ENCODE results near the gene HOXB13.
"Not testable (repeated sequence)": the region's sequence is repeated elsewhere in the genome, so short reads cannot be mapped to it uniquely, and the experiment has no call there.

Gene HOXB13

DNA sequence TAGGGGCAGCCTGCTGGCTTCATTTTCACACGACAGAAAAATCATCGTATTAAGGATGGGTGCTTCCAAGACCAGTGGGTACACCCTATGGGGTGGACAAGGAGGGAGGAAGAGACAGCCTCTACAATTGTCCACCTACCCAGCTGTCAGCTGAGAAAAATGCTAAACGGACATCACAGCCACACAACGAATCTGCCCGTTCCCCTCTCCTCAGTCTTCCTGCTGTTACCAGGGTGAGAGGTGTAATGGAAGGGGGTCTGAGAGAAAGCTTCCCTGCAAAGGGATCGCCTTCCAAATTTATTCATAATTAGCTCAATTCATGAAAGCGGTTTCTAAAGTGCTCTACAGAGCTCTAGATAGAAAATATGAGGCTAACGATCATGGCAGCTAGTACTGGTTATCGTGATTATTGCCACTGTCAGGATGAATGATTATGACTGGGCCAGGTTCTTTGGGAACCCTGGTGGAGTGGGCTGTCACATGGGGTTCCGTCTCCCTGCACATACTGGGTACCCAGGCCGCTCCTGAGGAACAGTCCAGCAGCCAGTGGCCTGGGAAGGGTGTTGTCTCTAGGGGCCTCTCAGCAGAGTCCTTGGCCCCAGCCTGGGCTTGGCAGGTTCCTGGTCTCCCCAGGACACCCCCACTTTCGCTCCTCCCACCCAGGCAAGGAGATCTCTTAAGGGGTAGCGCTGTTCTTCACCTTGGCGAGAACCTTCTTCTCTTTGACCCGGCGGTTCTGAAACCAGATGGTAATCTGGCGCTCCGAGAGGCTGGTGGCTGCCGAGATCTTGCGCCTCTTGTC, 2.2 kb downstream of the HOXB13 start:
- no peak for DNase-seq (ENCODE audit: low spot score)

DNA sequence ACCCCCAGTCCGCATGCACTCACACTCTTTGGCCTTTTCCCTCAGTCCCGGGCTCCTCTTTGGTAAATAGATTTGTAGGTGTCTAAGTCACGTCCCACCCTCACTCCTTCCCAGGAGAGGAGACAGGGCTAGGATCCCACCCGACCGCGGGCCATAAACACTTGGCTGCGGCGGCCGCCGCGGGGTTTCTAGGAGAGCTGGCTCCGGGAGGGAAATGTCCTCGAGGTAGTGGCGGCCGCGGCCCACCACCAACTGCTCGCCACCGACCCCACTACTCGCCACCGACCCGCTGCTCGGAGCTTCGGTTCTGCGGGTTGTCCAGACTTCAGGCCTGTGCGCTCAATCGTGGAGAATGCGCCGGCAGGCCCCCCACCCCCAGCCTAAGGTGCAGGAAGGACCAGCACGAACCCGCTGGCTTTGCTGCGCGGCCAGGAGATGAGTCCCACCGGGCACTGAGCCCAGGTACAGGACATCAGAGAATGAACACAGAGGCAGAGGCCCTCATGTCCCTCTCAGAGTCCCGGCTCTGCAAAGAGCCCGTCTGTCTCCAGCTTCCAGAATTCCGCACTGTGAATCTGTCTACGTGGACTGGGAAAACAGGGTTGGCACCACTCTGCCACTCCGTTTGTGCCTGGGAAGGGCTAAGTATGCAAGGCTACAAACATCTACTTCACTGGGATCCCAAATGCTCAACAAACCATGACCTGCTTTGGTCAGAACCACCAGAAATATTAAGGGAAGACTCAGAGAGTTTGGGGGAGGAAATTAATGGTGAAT, 3.1 kb downstream of the HOXB13 start:
- no peak for DNase-seq (ENCODE audit: low spot score)

DNA sequence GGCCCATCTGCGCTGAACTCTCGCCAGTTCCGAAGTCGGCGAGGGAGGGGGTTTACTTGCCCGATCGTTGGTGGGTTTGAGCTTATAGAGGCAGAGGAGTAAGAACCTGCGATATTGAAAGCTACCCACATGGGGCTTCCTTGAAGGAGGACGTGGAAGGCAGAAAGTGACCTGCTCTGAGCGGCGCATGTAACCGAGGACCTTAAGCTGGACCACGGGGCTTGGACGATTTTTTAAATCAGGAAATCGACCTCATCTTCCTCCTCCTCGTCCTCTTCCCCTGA, 3.6 kb downstream of the HOXB13 start:
- DNase-seq (ENCODE audit: low spot score) = no peak

DNA sequence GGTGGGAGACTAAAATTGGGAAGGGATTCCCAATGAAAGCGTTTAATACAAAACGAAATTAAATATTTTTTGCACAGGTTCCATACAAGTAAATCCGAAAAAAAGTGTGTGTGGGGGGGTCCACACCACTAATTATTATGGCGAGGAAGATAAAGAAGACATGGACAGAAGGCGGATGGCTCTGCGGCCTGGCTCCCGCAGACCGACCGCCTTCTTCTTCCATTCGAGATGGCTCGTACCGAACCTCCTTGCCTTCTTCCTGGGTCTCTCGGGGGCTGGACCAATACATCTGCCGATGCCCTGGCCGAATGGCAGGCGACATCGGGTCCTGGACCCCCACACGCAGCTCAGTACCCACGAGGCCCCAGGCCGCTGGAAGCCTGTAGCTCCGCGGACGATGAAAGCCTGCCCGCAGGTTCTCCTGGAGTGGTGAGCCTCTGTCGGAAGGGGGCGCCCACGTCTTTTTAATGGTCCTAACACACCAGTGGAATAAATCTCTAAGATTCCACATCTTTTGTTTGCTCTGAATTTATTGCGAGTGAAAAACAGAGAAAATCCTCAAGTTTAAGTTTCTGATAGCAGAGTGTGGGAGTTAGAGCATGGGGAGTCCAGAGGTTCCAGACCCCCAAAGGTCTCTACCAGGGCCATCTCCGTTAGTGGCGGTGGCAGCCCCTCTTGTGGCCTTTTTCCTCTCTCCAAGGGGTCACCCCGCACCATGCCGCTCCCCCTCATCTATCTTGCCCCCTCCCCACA, 4.1 kb downstream of the HOXB13 start:
- DNase-seq (ENCODE audit: low spot score) = peak; percentile 73

DNA sequence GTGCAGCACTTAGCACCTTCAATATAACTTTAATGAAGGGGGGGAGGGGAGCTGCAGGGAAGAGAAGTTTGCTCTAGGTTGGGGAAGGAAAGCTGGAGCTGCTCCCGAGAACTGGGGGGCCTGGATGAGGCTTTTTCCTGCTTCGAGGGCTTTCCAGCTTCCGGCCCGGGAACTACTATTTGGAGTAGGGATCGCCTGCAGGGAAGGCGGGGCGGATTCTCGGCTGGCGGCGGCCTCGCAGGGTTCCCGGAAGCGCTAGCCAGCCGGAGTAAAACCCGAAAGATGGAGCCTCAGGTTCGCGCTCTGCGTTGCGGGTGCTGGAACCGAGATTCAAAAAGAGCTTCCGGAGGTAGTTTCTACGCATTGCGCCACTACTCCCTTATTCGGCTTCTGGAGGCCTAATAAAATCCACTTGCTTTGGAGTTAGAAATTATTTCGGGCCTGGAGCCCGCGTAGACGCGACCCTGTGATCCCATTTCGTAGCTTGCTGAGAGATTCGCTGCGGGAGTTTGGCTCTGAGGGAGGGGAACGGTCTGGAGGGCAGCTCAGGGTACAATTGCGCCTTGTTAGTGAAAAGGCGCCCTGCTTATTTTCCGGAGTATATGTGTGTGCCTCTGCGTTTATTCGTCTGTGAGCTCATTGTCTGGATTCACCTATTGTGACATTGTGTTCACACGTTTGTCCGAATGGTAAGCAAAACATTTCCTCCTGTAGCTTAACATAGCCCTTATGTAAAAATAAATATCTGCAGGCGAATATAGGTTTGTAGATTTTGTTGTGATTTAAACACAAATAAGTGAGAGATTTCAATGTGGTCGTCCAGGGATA, 4.9 kb downstream of the HOXB13 start:
- DNase-seq (ENCODE audit: low spot score) = no peak

DNA sequence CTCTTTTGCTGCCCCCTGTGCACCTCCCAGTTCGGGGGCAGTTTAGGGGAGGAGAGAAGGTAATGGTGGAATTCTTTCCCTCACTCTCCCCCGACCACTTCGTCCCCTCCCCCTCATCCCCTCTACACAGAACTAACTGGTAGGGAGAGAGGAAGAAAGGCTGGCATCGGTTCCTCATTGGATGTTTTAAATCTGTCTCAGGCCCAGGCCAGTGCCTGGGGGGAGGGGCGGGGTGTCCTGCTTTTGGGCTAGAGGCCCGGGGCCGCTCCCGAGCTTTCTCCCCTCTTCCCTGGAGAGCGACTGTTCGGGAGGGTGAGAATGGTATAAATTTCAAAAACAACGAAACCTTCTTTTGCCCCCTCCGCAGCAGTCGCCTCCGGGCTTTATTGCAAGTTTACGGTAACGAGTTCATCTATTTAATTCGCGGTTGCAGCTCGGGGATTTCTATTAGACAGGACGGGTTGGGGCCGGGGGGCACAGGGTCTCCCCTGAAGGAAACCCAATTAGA, 5.6 kb downstream of the HOXB13 start, which contains the start of gene PRAC2:
PRAC2 (plus strand) TSS at position 271 of the 508 bp plus-strand sequence. CDS start 1,226 bp downstream, outside the sequence.
- DNase-seq (ENCODE audit: low spot score) = no peak

DNA sequence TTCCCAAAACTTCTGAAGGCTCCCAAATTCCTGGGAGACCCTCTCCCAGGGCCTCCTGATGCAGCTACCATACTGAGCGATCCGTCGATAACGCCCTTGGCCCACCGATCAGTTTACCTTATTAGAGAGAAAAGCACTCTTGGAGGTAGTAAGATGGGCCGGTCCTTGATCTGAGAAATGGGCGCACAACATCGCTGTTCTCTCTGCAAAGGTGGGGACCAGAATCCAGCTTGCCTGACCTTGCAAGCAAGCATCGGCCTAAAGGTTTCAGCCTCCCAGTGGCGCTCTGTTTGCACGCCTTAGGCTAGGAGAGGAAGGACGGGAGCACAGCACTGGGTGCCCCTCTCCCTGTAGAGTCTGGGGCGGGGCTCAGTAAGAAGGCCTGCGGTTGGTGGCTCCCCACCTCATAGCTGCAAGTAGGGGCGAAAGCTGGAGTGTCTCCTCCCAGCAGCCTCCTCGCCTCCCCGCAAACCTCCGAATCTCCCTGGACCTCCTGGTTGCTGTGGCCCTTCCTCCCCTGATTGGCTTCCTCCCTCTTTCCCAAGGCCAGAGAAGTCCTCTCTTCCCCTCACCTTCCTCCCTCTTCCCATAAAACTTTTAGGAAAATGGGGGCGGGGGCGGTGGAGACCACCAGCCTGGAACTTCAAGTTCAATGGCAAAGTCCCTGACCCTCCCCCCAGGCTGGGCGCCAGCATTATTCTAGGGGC, 6.2 kb downstream of the HOXB13 start, which contains the start of gene PRAC1:
PRAC1 (minus strand) TSS at position 318 of the 707 bp plus-strand sequence; CDS start at position 192, 126 bp downstream.
- no peak for DNase-seq (ENCODE audit: low spot score)

DNA sequence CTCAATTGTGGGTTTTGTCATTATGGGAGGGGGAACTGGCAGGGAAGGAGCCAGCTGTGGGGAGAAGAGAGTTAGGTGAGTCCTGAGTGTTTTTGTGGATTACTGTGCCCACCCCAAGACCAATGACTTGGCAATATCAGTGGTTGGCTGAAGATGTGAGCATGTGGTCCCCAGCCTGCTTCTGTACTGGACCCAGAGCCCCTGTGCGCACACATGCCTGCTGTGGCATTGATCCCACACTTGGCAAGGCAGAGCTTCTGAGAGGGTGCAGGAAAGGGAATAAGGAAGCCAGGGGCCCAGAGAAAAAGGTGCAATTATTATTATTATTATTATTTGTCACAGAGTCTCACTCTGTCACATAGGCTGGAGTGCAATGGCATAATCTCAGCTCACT, 7.5 kb downstream of the HOXB13 start:
- no peak for DNase-seq (ENCODE audit: low spot score)

DNA sequence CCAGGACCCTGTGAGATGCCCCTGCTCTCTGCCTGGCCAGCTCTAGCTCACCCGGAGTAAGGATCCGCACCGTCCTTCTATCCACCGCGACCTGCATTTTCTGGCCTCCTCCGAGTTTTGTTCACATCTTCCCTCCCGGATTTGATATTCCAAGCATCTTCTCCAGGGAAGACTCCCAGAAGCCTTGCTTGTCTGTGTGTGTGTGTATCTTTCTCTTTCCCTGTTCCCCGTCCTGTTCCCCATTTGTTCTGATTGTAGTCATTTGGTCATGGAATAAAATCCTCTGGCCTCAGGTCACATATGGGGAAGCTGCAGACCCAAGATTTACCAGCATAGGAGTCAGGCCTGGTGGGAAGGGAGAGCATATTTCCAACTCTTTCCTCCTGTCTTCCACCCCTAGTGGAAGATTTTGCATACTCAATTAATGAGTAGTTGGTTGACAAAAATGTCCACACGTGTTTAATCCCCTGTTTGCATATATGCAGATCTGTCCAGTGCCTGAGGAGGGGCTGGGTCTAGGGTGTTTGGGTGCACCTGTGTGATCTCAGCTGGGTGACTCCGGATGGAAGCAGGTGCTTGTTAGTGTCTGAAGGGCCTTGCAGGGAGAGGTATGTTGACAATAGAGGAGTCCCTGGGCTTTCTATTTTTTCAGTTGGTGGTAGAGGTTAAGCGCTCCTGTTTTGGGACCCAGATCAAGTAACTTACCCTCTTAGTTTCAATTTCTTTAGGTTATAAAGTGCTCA, 8.1 kb downstream of the HOXB13 start:
- no peak for DNase-seq (ENCODE audit: low spot score)

DNA sequence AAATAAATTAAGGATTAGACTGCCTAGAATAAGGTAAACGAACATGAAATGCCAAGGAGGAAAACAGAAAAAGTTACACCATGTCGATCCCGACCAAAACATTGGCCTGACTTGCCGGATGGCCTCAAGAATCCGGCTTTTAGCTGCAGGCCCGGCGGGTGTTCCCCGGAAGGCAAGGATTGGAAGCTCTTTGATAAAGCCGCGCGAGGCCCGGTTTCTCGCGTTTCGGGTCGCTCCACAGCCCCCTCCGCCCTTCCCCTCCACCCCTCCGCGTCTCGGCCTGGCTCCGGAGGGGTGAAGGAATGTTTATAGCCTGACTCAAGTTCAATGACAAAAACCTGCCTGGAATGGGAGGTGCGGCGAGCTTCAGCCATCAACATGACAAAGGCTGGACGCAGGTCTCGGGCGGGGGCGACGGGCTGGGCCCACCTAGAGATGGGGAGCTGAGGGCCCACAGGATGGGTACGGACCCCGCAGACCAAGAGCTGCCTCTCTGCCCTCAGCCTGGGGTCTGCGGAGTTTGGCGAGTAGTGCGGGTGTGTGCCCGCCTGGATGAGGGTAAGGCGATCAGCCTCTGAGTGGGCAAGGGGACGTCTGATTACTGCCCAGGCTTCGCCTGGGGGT, 8.8 kb downstream of the HOXB13 start:
- DNase-seq (ENCODE audit: low spot score) = no peak

DNA sequence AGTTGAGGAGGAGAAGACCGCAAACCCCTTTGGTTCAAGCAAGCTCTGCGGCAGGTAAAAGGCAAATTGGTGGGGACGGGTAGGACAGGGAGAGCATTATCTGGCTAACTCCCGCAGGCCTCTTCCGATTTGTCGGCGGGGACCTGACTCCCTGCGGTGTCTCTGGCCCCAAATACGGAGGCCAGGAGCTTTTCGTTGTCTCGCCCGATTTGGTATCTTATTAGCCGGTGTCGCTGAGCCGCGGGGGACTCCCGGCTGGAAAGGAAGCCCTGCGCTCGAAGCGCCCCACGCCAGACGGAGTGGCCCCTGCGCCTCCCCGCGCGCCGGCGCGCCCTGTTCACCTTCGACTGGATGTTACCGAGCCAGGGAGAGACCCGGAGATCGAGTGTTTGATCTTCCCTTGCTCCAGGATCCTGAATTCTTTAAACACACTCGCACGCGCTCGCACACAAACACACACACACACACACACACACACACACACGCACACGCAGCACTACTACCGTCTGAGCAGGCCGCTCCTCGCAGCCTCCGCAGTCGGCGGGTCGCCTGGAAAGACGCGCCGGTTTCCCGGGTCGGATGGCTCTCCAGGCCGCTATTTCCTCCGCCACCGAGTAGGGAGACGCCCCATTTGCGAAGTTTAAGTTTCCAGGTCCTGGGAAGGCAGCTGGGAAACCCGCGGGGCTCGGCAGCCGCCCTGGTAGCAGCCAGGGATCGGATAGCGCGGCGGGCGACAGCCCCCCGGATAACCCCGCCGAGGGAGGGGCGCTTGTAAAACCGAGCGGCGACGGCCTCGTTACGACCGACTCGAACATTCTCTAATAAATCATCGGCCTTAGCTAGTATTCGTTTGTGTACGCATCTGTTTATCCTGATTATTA, 9.5 kb downstream of the HOXB13 start:
- DNase-seq (ENCODE audit: low spot score) = no peak

DNA sequence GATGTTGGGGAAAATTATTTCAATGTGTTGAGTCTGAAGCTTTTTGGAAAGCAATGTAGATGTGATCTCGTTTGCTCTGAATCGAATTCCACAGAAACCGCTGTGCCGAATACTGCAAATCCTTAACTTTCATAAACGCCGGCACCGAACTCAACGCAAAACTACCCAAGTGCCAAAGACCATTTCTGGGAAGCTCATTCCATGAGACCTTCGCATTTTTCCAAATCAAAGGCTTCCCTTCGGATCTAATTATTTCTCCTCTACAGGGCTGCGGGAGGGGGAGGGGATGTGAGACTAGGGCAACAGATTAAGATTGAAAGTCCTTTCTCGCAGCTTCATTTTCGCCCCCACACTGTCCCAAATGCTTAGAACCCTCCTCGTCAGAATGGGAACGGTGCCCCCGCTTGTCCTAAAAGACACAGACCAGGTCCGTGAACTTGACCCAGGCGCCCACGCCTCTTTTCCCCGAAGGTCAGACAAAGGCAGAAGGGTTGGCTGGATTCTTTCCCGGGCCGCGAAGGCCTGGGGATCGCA, 10.3 kb downstream of the HOXB13 start:
- DNase-seq (ENCODE audit: low spot score) = no peak

DNA sequence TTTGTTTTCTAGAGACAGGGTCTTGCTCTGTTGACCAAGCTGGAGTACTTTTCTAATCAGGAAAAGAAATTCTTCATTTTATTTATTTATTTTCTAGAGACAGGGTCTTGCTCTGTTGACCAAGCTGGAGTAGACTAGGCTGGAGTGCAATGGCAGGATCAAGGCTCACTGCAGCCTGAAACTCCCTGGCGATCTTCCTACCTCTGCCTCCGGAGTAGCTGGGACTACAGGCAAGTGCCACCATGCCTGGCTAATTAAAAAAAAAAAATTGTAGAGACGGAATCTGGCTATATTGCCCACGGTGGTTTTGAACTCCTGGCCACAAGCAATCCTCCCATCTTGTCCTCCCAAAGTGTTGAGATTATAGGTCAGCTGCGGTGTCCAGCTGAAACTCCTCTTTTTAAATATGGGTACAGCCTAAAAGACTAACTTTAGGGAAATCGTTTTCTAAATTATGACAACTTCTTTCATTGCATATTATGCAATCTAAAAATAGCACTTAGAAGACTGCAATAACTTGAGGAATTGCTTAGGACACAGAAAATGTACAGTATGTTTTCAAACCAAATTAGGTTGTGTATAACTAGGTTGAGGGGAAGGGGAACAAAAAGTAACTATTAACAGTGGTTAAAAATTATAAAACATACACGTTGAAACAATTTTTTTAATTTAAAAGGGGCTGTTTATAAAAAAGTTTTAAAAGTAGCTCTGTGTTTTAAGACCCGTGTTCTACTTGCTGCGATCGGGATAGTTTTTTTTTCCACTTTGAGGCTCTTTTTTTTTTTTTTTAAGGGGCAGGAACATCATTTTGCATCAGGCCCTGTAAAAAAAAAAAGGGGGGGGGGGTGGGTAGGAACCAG, 11.0 kb downstream of the HOXB13 start:
- DNase-seq (ENCODE audit: low spot score) = no peak

DNA sequence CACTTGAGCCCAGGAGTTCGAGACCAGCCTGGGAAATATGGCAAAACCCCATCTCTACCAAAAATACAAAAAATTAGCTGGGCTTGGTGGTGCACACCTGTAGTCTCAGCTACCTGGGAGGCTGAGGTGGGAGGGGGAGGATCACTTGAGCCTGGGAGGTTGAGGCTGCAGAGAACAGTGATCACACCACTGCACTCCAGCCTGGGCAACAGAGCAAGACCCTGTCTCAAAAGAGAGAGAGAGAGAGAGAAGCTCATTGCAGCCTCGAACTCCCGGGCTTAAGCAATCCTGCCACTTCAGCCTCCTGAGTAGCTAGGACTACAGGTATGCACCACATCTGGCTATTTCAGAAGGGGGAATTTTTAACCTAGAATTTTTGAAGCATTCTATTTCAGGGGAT, 12.0 kb downstream of the HOXB13 start:
- not testable (repeated sequence) for DNase-seq (ENCODE audit: low spot score)

DNA sequence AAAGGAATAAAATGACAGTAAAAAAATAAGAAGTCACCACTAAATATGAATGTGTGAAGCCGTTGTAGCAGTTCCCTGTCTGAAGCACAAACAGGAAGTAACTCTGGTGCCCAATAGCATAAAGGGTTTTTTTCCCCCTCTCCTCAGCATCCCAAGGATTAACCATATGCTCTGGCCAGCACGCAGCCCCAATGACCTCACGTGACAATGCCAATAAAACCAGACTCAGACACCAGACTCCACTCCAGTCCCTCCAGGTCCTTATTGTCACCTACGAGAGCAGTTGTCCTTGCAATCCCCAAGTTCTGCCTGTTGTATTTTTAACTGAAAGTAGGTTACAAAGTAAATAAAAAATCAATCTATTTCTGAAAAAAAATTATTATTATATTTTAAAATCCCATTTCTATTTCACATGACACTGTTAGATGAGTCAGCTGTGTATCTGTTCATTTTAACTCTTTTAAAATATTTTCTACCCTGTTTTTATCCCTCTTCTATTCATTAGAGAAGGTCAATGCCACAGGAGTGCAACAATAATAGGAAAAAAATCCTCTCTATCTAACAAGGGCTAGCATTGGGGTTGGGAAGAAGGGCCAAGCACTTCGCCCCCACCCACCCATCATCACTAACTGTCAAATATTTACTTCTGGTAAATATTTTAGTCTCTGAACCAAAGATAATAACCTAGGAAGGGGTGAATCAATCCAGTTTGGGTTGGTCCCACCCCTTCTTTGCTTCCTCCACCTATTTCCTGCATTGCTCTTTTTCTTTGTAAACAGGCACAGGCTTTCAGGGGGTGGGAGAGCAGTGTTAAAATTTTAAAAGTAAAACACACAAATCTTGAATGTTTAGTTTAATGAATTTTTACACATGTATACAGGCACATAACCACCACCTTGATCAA, 12.8 kb downstream of the HOXB13 start:
- DNase-seq (ENCODE audit: low spot score) = no peak

DNA sequence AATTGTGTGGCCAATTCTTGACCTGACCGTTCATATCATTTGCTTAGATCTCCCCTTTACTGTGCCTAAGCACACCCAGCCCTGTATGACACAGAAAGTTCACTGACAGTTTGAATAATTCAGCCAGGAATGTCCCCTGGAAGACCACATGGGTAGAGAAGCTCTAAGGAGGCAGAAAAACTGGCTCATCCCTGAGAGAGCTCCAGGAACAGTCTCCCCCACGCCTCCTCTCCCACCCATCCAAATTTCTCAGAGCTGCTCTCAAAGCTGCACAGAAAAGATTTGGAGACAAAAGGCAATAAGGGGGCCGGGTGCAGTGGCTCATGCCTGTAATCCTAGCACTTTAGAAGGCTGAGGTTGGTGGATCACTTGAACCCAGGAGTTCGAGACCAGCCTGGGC, 17.4 kb downstream of the HOXB13 start:
- no peak for DNase-seq (ENCODE audit: low spot score)
